GM13976 (cell line): ENCODE measurements around the gene EPN1.

ENCODE experiments used
- DNase-seq: peaks from one replicate; pipeline ENCODE4 v3.0.0; 2012; ENCODE audit warnings: low spot score
- CTCF ChIP-seq: IDR thresholded peaks from 2 replicates; pipeline ENCODE4 v1.5.1; 2012; ENCODE audit warnings: borderline replicate concordance, mild to moderate bottlenecking; ENCODE audit not compliant: insufficient read depth; ENCODE audit errors: extremely low read depth, missing control alignments, control extremely low read depth
- in situ Hi-C: fragments of 300-500 bp; cut with MboI; formaldehyde crosslinking; loops from one replicate; pipeline ENCODE4 v1.12.0; 2022; ENCODE audit warnings: low sequenced_read_pairs, mixed read lengths, inconsistent platforms; ENCODE audit not compliant: unreplicated experiment

EPN1 gene

GRCh38 chr19:55651236-55651635 lies 23.8 kb upstream of the EPN1 start:
- TF ChIP-seq CTCF = no peak
- no peak for DNase-seq
- in situ Hi-C loops = no loop called here

GRCh38 chr19:55652311-55653128 lies 22.5 kb upstream of the EPN1 start:
- DNase-seq = no peak
- no peak for TF ChIP-seq CTCF
- in situ Hi-C loops = no loop called here

- in situ Hi-C loops = no loop called here
- peak; percentile 100 for TF ChIP-seq CTCF
- DNase-seq = peak; percentile 92
Measured at GRCh38 chr19:55653651-55654322, 21.2 kb upstream of the EPN1 start.

- in situ Hi-C loops = no loop called here
- peak; percentile 94 for DNase-seq
Measured at GRCh38 chr19:55654323-55654867, 20.6 kb upstream of the EPN1 start.

GRCh38 chr19:55654868-55655647 lies 20.0 kb upstream of the EPN1 start, which contains the start of gene U2AF2:
U2AF2 (plus strand) TSS chr19:55655035; CDS start chr19:55655105, 70 bp downstream.
- in situ Hi-C loops = no loop called here
- DNase-seq = peak; percentile 97
- no peak for TF ChIP-seq CTCF

More at GRCh38 chr19:55654323-55654867, 20.6 kb upstream of the EPN1 start:
- no peak for TF ChIP-seq CTCF

- no peak for TF ChIP-seq CTCF
- in situ Hi-C loops = no loop called here
- no peak for DNase-seq
Measured at GRCh38 chr19:55655648-55656040, 19.4 kb upstream of the EPN1 start.
